Measurements from ENCODE around the gene TOP1.

TOP1 gene

GRCh38 chr20:41135187-41135887 is 106.7 kb downstream of the TOP1 start:
- DNase-seq, result no peak

GRCh38 chr20:41135888-41136679 is 107.5 kb downstream of the TOP1 start:
- DNase-seq, result no peak

- DNase-seq, result no peak
Observed at GRCh38 chr20:41136680-41137613, 108.3 kb downstream of the TOP1 start, which contains the start of gene PLCG1. PLCG1 (plus strand) TSS chr20:41137543; CDS start chr20:41137642, 99 bp downstream.

- no peak for DNase-seq
Observed at GRCh38 chr20:41137614-41138474, 109.2 kb downstream of the TOP1 start.

GRCh38 chr20:41138475-41139226 is 110.0 kb downstream of the TOP1 start:
- no peak for DNase-seq

- no peak for DNase-seq
Observed at GRCh38 chr20:41139227-41140093, 110.8 kb downstream of the TOP1 start.

GRCh38 chr20:41140226-41141133 is 111.9 kb downstream of the TOP1 start:
- no peak for DNase-seq

- DNase-seq, result no peak
Observed at GRCh38 chr20:41141153-41141815, 112.7 kb downstream of the TOP1 start.

GRCh38 chr20:41142245-41142644 is 113.6 kb downstream of the TOP1 start:
- DNase-seq, result no peak

- no peak for DNase-seq
Observed at GRCh38 chr20:41142919-41143318, 114.3 kb downstream of the TOP1 start.

GRCh38 chr20:41143354-41143753 is 114.7 kb downstream of the TOP1 start:
- DNase-seq, result no peak

GRCh38 chr20:41145317-41145716 is 116.7 kb downstream of the TOP1 start:
- DNase-seq, result no peak

- no peak for DNase-seq
Observed at GRCh38 chr20:41145821-41146620, 117.4 kb downstream of the TOP1 start.

- no peak for DNase-seq
Observed at GRCh38 chr20:41147767-41148191, 119.2 kb downstream of the TOP1 start.

- DNase-seq, result no peak
Observed at GRCh38 chr20:41148942-41149341, 120.3 kb downstream of the TOP1 start.

- DNase-seq, result no peak
Observed at GRCh38 chr20:41150664-41151063, 122.0 kb downstream of the TOP1 start.

- DNase-seq, result no peak
Observed at GRCh38 chr20:41151134-41151869, 122.7 kb downstream of the TOP1 start.
